Measurements from ENCODE around the gene IRX1.

The IRX1 gene

GRCh38 chr5:3596261-3596825 is 711 bp downstream of the IRX1 start:
- TF ChIP-seq CTCF (IDR thresholded peaks at IDR 0.05; ENCODE audit: low read depth, low read length) (no peak), MYC (IDR thresholded peaks at IDR 0.05; ENCODE audit: low read depth, low read length) (no peak), MAX (IDR thresholded peaks at IDR 0.05; ENCODE audit: low read depth, low read length) (no peak), POLR2A (IDR thresholded peaks at IDR 0.05; ENCODE audit: extremely low read depth, insufficient read length) (no peak)
- DNase-seq (ENCODE audit: low read depth): no peak
- no peak overlapping the region for H3K4me3 ChIP-seq (ENCODE audit: low read depth, low read length)

- H3K4me3 ChIP-seq (ENCODE audit: low read depth, low read length): no peak overlapping the region
- TF ChIP-seq MAX (IDR thresholded peaks at IDR 0.05; ENCODE audit: low read depth, low read length): no peak
- TF ChIP-seq POLR2A (IDR thresholded peaks at IDR 0.05; ENCODE audit: extremely low read depth, insufficient read length): no peak
- no peak for TF ChIP-seq CTCF (IDR thresholded peaks at IDR 0.05; ENCODE audit: low read depth, low read length)
- TF ChIP-seq MYC (IDR thresholded peaks at IDR 0.05; ENCODE audit: low read depth, low read length): no peak
Observed at GRCh38 chr5:3596857-3597166, 1.2 kb downstream of the IRX1 start.

DNA sequence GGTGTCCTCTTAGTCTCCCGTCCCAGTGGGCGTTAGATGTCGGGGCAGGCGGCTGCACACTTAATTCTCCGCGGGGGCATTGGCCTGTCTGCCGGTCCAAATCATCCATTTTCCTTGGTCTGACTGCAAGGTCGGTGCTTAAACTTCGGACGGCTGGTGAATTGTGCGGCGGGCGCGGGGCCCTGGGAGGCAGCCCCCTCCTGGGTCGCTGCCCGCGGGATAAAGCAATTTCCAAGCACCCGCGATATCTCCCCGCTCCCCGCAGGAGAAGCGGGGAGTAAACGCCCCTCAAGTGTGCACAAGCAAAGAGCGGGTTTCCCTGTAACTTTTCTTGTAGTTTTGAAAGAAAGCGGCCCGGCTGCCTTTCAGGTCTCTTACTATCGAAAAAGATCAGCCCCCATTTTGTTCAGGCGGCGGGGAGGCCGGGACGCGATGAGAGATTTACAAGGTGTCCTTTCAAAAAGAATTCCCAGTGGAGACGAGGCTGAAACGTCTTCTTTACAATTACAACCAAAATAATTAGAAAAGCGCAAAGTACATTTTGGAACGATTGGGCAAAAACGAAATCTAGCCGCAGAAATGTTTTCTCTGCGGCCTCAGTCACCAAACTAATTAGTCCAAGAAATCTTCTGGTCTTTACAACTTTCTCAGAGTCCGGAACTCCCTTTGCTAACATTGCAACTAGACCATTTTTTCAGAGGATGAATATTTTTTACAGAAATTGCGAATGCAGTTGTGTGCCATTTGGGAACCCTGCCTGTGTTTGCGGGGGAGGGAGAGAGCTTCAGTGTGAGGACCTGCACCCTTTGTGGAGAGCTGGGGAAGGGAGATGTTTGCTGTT is 1.8 kb downstream of the IRX1 start:
- no peak overlapping the region for H3K4me3 ChIP-seq (ENCODE audit: low read depth, low read length)
- no peak for TF ChIP-seq MAX (IDR thresholded peaks at IDR 0.05; ENCODE audit: low read depth, low read length)
- TF ChIP-seq POLR2A (IDR thresholded peaks at IDR 0.05; ENCODE audit: extremely low read depth, insufficient read length): no peak
- no peak for TF ChIP-seq CTCF (IDR thresholded peaks at IDR 0.05; ENCODE audit: low read depth, low read length)
- no peak for TF ChIP-seq MYC (IDR thresholded peaks at IDR 0.05; ENCODE audit: low read depth, low read length)
- no peak for DNase-seq (ENCODE audit: low read depth)

More at GRCh38 chr5:3596857-3597166, 1.2 kb downstream of the IRX1 start:
- DNase-seq (ENCODE audit: low read depth): no peak

DNA sequence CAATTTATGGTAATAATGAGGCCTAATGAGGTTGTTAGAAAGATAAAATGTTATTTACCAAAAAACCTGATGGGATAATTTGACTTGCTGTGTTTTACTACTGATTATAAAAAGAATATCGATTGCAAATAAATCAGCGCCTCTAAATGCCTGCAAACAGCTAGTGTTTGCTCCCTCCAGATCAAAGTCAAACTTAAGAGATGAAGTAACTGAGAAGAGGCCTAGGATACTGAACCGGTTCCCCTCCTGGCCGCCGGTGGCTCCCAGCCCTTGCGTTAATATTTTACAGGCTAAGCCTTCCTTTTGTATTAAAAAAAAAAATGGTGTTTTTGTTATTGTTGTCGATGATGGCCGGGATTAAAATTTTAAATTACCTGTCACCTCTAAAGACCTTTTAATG is 2.6 kb downstream of the IRX1 start:
- no peak overlapping the region for H3K4me3 ChIP-seq (ENCODE audit: low read depth, low read length)
- no peak for DNase-seq (ENCODE audit: low read depth)
- TF ChIP-seq CTCF (IDR thresholded peaks at IDR 0.05; ENCODE audit: low read depth, low read length) (no peak), MAX (IDR thresholded peaks at IDR 0.05; ENCODE audit: low read depth, low read length) (no peak), POLR2A (IDR thresholded peaks at IDR 0.05; ENCODE audit: extremely low read depth, insufficient read length) (no peak), MYC (IDR thresholded peaks at IDR 0.05; ENCODE audit: low read depth, low read length) (no peak)

DNA sequence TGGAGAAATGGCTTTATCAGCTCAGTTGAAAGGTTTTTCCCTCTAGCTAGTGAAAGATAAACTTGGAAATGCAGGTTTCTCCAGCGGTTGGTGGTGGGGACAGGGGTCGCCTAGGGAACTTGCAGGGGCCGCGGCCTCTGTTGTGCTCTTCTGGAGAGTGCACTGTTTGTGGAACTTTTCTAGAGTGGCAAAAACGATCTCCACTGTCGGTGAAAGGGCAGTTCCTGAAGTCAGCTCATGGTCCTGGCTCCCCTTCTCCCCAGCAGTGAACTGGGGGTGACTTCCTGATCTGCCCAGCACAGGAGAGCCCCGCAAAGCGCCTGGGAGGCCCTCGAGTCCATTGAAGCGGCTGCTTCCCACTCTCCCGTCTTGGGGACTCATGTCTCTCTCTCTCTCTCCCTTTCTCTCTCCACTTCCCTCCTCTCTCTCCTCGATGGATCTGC is 3.2 kb downstream of the IRX1 start:
- H3K4me3 ChIP-seq (ENCODE audit: low read depth, low read length): no peak overlapping the region
- no peak for TF ChIP-seq CTCF (IDR thresholded peaks at IDR 0.05; ENCODE audit: low read depth, low read length)
- TF ChIP-seq MYC (IDR thresholded peaks at IDR 0.05; ENCODE audit: low read depth, low read length): no peak
- no peak for TF ChIP-seq MAX (IDR thresholded peaks at IDR 0.05; ENCODE audit: low read depth, low read length)
- no peak for TF ChIP-seq POLR2A (IDR thresholded peaks at IDR 0.05; ENCODE audit: extremely low read depth, insufficient read length)
- no peak for DNase-seq (ENCODE audit: low read depth)
